HepG2 (cell line): ENCODE results near the gene PIM1. TPM values are rescaled to one million over a fixed set of nuclear protein-coding genes. Genes with fewer than 3 reads are reported as not detected.
A peak's percentile ranks its signal among the peaks of the same experiment; 100 is the strongest.

Experiments used
- AKAP8 ChIP-seq: sonication (generic); formaldehyde crosslinking; IDR thresholded peaks from 2 replicates; pipeline ENCODE4 v1.5.1; 2020; ENCODE audit warnings: mild to moderate bottlenecking, missing genetic modification reagents
- CSRNP1 ChIP-seq: sonication (generic); formaldehyde crosslinking; IDR thresholded peaks from 2 replicates; pipeline ENCODE4 v1.8.1; 2023; ENCODE audit warnings: mild to moderate bottlenecking, missing genetic modification reagents
- DNMT1 ChIP-seq: sonication (generic); formaldehyde crosslinking; IDR thresholded peaks from 2 replicates; pipeline ENCODE4 v1.5.1; 2020; ENCODE audit warnings: mild to moderate bottlenecking, missing genetic modification reagents
- EP300 ChIP-seq, 3 experiments: sonication (generic) in 1 of 3; formaldehyde crosslinking in 1 of 3; IDR thresholded peaks; 2 replicates each; pipeline versions ENCODE4 v1.5.1 to v1.6.1; 2011 to 2020; ENCODE audit warnings: low read depth in 2 of 3, low read length in 2 of 3, borderline replicate concordance in 1 of 3, improper control_type of control experiment in 1 of 3, mild to moderate bottlenecking in 1 of 3, missing genetic modification reagents in 1 of 3, moderate library complexity in 1 of 3
- GATAD2A ChIP-seq: IDR thresholded peaks from 2 replicates; pipeline ENCODE4 v1.6.1; 2016
- GLI4 ChIP-seq: sonication (generic); formaldehyde crosslinking; IDR thresholded peaks from 2 replicates; pipeline ENCODE4 v1.5.1; 2020; ENCODE audit warnings: missing genetic modification reagents, mild to moderate bottlenecking, moderate library complexity, borderline replicate concordance
- GMEB2 ChIP-seq: IDR thresholded peaks from 2 replicates; pipeline ENCODE4 v1.6.1; 2016; ENCODE audit warnings: missing biosample characterization, missing genetic modification reagents, low read depth
- HCFC1 ChIP-seq: fragments of 150-350 bp; IDR thresholded peaks from 2 replicates; pipeline ENCODE4 v1.6.1; 2014; ENCODE audit warnings: low read depth, low read length
- KLF6 ChIP-seq: IDR thresholded peaks from 2 replicates; pipeline ENCODE4 v1.8.0; 2016; ENCODE audit warnings: missing biosample characterization, missing genetic modification reagents
- LRRFIP1 ChIP-seq: sonication (generic); formaldehyde crosslinking; conservative IDR thresholded peaks from 2 replicates; pipeline ENCODE4 v1.4.0; 2020; ENCODE audit warnings: missing genetic modification reagents
- MAFG ChIP-seq: sonication (generic); formaldehyde crosslinking; IDR thresholded peaks from 2 replicates; pipeline ENCODE4 v1.5.1; 2020; ENCODE audit warnings: mild to moderate bottlenecking, missing genetic modification reagents
- MEIS2 ChIP-seq: sonication (generic); formaldehyde crosslinking; IDR thresholded peaks from 2 replicates; pipeline ENCODE4 v1.9.0; 2021; ENCODE audit warnings: mild to moderate bottlenecking, missing genetic modification reagents
- REL ChIP-seq: sonication (generic); formaldehyde crosslinking; conservative IDR thresholded peaks from 2 replicates; pipeline ENCODE4 v1.8.0; 2022; ENCODE audit warnings: mild to moderate bottlenecking, missing genetic modification reagents, moderate library complexity
- RXRB ChIP-seq: IDR thresholded peaks from 2 replicates; pipeline ENCODE4 v1.6.1; 2016; ENCODE audit warnings: borderline replicate concordance, missing genetic modification reagents, missing compliant biosample characterization
- TARDBP ChIP-seq: sonication (generic); formaldehyde crosslinking; IDR thresholded peaks from 2 replicates; pipeline ENCODE4 v1.8.0; 2022; ENCODE audit warnings: mild to moderate bottlenecking, missing genetic modification reagents
- TCF7L2 ChIP-seq: IDR thresholded peaks from 2 replicates; pipeline ENCODE4 v1.6.1; 2011; ENCODE audit warnings: mild to moderate bottlenecking, low read depth, low read length, moderate library complexity
- ZBTB25 ChIP-seq: IDR thresholded peaks from 2 replicates; pipeline ENCODE4 v1.6.1; 2018; ENCODE audit warnings: missing genetic modification reagents
- ZNF367 ChIP-seq: sonication (generic); formaldehyde crosslinking; IDR thresholded peaks from 2 replicates; pipeline ENCODE4 v1.4.0; 2020; ENCODE audit warnings: missing genetic modification reagents, borderline replicate concordance
- ZNF446 ChIP-seq: sonication (generic); formaldehyde crosslinking; IDR thresholded peaks from 2 replicates; pipeline ENCODE4 v1.5.0; 2020; ENCODE audit warnings: mild to moderate bottlenecking, missing genetic modification reagents
- ZNF768 ChIP-seq: sonication (generic); formaldehyde crosslinking; IDR thresholded peaks from 2 replicates; pipeline ENCODE4 v1.4.0; 2020; ENCODE audit warnings: missing genetic modification reagents
- ZNF883 ChIP-seq: sonication (generic); formaldehyde crosslinking; IDR thresholded peaks from 2 replicates; pipeline ENCODE4 v1.5.1; 2020; ENCODE audit warnings: mild to moderate bottlenecking, missing genetic modification reagents; ENCODE audit errors: not compliant biosample characterization
- polyA plus RNA-seq, 8 experiments: library from polyadenylated mRNA; depleted of rRNA in 3 of 8; stranded (reverse) in 7 of 8; unstranded in 1 of 8; fragments of >200 nt; fragmentation: Illumina TruSeq in 4 of 8; extraction: Trizol in 4 of 8; gene quantifications; 2 replicates each; pipeline versions ENCODE4 v1.2.1 to v1.2.3, GENCODE V29; 2011 to 2016; ENCODE audit warnings: low read depth in 4 of 8, missing spikeins in 1 of 8, mixed read lengths in 1 of 8; ENCODE audit not compliant: insufficient read depth in 1 of 8
- total RNA-seq, 5 experiments: library from RNA; depleted of rRNA; stranded (reverse); fragments of >200 nt; fragmentation: Illumina TruSeq; extraction: Trizol; gene quantifications; 2 replicates each; pipeline ENCODE4 v1.2.3, GENCODE V29; 2016; ENCODE audit warnings: low read depth in 1 of 5

Gene PIM1
- total and polyA plus RNA-seq, 2 of the 13 experiments (the other 11 are each of a cell fraction or from before 2014, with no cell fraction given) = 29.4 to 117 TPM

GRCh38 chr6:37170273-37171200 lies 585 bp downstream of the PIM1 start (continued):
- 0 out of 2 replicates have a peak, but pooled peaks have one; percentile 48 for TF ChIP-seq CSRNP1 (CRISPR knock-in tag)
- TF ChIP-seq KLF6 (CRISPR knock-in tag) = no peak
- no peak for TF ChIP-seq AKAP8 (CRISPR knock-in tag)
- TF ChIP-seq ZNF446 (CRISPR knock-in tag) = no peak
- no peak for TF ChIP-seq ZNF883 (CRISPR knock-in tag)
- TF ChIP-seq GLI4 (CRISPR knock-in tag) = peak; percentile 91; the same call in 1 of the 2 replicates
- TF ChIP-seq MEIS2 (CRISPR knock-in tag) = peak; percentile 62
- TF ChIP-seq RXRB (CRISPR knock-in tag) = no peak
- TF ChIP-seq REL = peak; percentile 92; the same call in 1 of the 2 replicates
- no peak for TF ChIP-seq GATAD2A
- no peak for TF ChIP-seq ZBTB25 (CRISPR knock-in tag)
- peak; percentile 31 for TF ChIP-seq TARDBP
- TF ChIP-seq GMEB2 (CRISPR knock-in tag) = no peak
- TF ChIP-seq ZNF768 = peak; percentile 49; the same call in 1 of the 2 replicates
- TF ChIP-seq LRRFIP1 = no peak
- no peak for TF ChIP-seq MAFG (CRISPR knock-in tag)
- TF ChIP-seq TCF7L2 = no peak
- no peak for TF ChIP-seq EP300 (IDR thresholded peaks at IDR 0.05; ENCODE audit: low read depth in 2 of 2, low read length in 2 of 2)
- no peak for TF ChIP-seq EP300 (CRISPR knock-in tag; IDR thresholded peaks at IDR 0.05; ENCODE audit: borderline replicate concordance)
- no peak for TF ChIP-seq HCFC1
- TF ChIP-seq ZNF367 (CRISPR knock-in tag) = peak; percentile 24; the same call in 1 of the 2 replicates
- TF ChIP-seq DNMT1 (CRISPR knock-in tag) = 0 out of 2 replicates have a peak, but pooled peaks have one; percentile 85
